OCI-LY3 (cell line): ENCODE results near the gene HS3ST3A1.

Experiments used
- CTCF ChIP-seq: fragments of 200-600, 300-600 bp; sonication (generic); IDR thresholded peaks from 2 replicates; pipeline ENCODE4 v1.5.1; 2014; ENCODE audit warnings: antibody characterized with exemption, low read length, low read depth
- EZH2phosphoT487 ChIP-seq: fragments of 200-600 bp; shearing (Covaris generic); IDR thresholded peaks from 2 replicates; pipeline ENCODE4 v1.6.1; 2018; ENCODE audit warnings: antibody characterized with exemption, mixed run types, low read depth

- no peak for TF ChIP-seq EZH2phosphoT487
- no peak for TF ChIP-seq CTCF
Measured at GRCh38 chr17:13475574-13476223, 126.0 kb downstream of the HS3ST3A1 start.
